IMR-90 (cell line): ENCODE results near the gene DUSP22. TPM values are rescaled to one million over a fixed set of nuclear protein-coding genes. Genes with fewer than 3 reads are reported as not detected.

Experiments used
- ATAC-seq: fragments of 200-7000 bp; cut with Tn5 transposase; 2 replicates; pipeline ENCODE4 v1.9.1; 2020; ENCODE audit warnings: low read depth, mild to moderate bottlenecking, moderate library complexity
- BruUV-seq: library from RNA; stranded (reverse); fragments of 400-500 nt; replicated peaks from 2 replicates; lab custom pipeline; 2021; lab: Mats Ljungman, UMichigan
- CTCF ChIA-PET: fragments of 300-600 bp; formaldehyde crosslinking; extraction: SDS; loops from one replicate; lab custom pipeline; 2021; ENCODE audit warnings: antibody characterized with exemption; lab: Yijun Ruan, JAX
- POLR2A ChIA-PET: fragments of 300-600 bp; sonication (Branson Sonifier 250); formaldehyde crosslinking; loops from one replicate; lab custom pipeline; 2022; ENCODE audit warnings: antibody characterized with exemption; ENCODE audit not compliant: unreplicated experiment; lab: Charles Lee
- DNase-seq: peaks from one replicate; pipeline ENCODE4 v3.0.0; 2013
- H2AFZ ChIP-seq: replicated peaks from 2 replicates; pipeline ENCODE3; 2013; ENCODE audit warnings: low read length, mild to moderate bottlenecking; ENCODE audit not compliant: poor library complexity
- H2AK5ac ChIP-seq: 2 replicates; pipeline ENCODE4 v1.6.1; 2013; ENCODE audit warnings: low read depth, low read length, inconsistent platforms
- H2AK9ac ChIP-seq: replicated peaks from 2 replicates; pipeline ENCODE3; 2013; ENCODE audit warnings: mild to moderate bottlenecking, low read depth, low read length, moderate library complexity; ENCODE audit not compliant: poor library complexity
- H2BK120ac ChIP-seq: 2 replicates; pipeline ENCODE4 v1.6.1; 2013; ENCODE audit warnings: low read depth, low read length, inconsistent platforms
- H2BK15ac ChIP-seq: 3 replicates; pipeline ENCODE4 v1.6.1; 2013; ENCODE audit warnings: low read depth, low read length, inconsistent platforms
- H2BK20ac ChIP-seq: 2 replicates; pipeline ENCODE4 v1.6.1; 2013; ENCODE audit warnings: low read depth, mild to moderate bottlenecking, inconsistent platforms, low read length, moderate library complexity
- H2BK5ac ChIP-seq: 2 replicates; pipeline ENCODE4 v1.6.1; 2013; ENCODE audit warnings: mild to moderate bottlenecking, low read depth, low read length, inconsistent platforms; ENCODE audit not compliant: poor library complexity, severe bottlenecking
- H3K14ac ChIP-seq: replicated peaks from 2 replicates; pipeline ENCODE4 v1.6.1; 2013; ENCODE audit warnings: low read depth, low read length, inconsistent platforms
- H3K18ac ChIP-seq: 2 replicates; pipeline ENCODE4 v1.6.1; 2013; ENCODE audit warnings: low read depth, low read length, control low read depth
- H3K23ac ChIP-seq: 2 replicates; pipeline ENCODE4 v1.6.1; 2013; ENCODE audit warnings: low read depth, low read length, inconsistent platforms
- H3K27ac ChIP-seq: 2 replicates; pipeline ENCODE4 v1.5.1; 2013; ENCODE audit warnings: mild to moderate bottlenecking, control low read depth, low read length; ENCODE audit not compliant: insufficient read depth
- H3K27me3 ChIP-seq: 2 replicates; pipeline ENCODE4 v1.6.1; 2013; ENCODE audit warnings: low read length; ENCODE audit not compliant: control insufficient read depth, insufficient read depth
- H3K36me3 ChIP-seq: 2 replicates; pipeline ENCODE4 v1.6.1; 2013; ENCODE audit warnings: low read length, mixed read lengths; ENCODE audit not compliant: control insufficient read depth, insufficient read depth
- H3K4ac ChIP-seq: 2 replicates; pipeline ENCODE4 v1.6.1; 2013; ENCODE audit warnings: low read depth, low read length, inconsistent platforms
- H3K4me1 ChIP-seq: 2 replicates; pipeline ENCODE4 v1.6.1; 2013; ENCODE audit warnings: low read length, mixed read lengths; ENCODE audit not compliant: control insufficient read depth, insufficient read depth
- H3K4me2 ChIP-seq: 2 replicates; pipeline ENCODE4 v1.6.1; 2013; ENCODE audit warnings: low read depth, mild to moderate bottlenecking, control low read depth, low read length, moderate library complexity
- H3K4me3 ChIP-seq: 2 replicates; pipeline ENCODE4 v1.5.1; 2013; ENCODE audit warnings: low read depth, mild to moderate bottlenecking, control low read depth, low read length, moderate library complexity; ENCODE audit not compliant: insufficient read depth
- H3K56ac ChIP-seq: 2 replicates; pipeline ENCODE4 v1.6.1; 2013; ENCODE audit warnings: low read length, inconsistent platforms; ENCODE audit not compliant: insufficient read depth; ENCODE audit errors: extremely low read depth
- H3K79me1 ChIP-seq, 2 experiments: 2 replicates each; pipeline ENCODE4 v1.6.1; 2013; ENCODE audit warnings: low read length in 2 of 2, inconsistent platforms in 1 of 2, low read depth in 1 of 2
- H3K9ac ChIP-seq: 2 replicates; pipeline ENCODE4 v1.6.1; 2013; ENCODE audit warnings: low read depth, low read length, control low read depth
- H3K9me1 ChIP-seq: 2 replicates; pipeline ENCODE4 v1.6.1; 2013; ENCODE audit warnings: low read length, inconsistent platforms; ENCODE audit not compliant: insufficient read depth
- H3K9me3 ChIP-seq: 2 replicates; pipeline ENCODE4 v1.6.1; 2013; ENCODE audit warnings: low read length; ENCODE audit not compliant: control insufficient read depth, insufficient read depth
- H4K20me1 ChIP-seq: 2 replicates; pipeline ENCODE4 v1.6.1; 2013; ENCODE audit warnings: low read length, inconsistent platforms; ENCODE audit not compliant: insufficient read depth
- H4K5ac ChIP-seq: 2 replicates; pipeline ENCODE4 v1.6.1; 2013; ENCODE audit warnings: mild to moderate bottlenecking, low read depth, low read length, control low read depth
- H4K8ac ChIP-seq, 2 experiments: 2 replicates each; pipeline ENCODE4 v1.6.1; 2013; ENCODE audit warnings: low read depth in 2 of 2, low read length in 2 of 2, control low read depth in 1 of 2, inconsistent platforms in 1 of 2
- H4K91ac ChIP-seq: 2 replicates; pipeline ENCODE4 v1.6.1; 2013; ENCODE audit warnings: low read depth, low read length, inconsistent platforms; ENCODE audit not compliant: insufficient read depth
- CEBPB ChIP-seq: IDR thresholded peaks from 2 replicates; pipeline ENCODE4 v1.6.1; 2012; ENCODE audit warnings: low read depth, low read length, improper control_type of control experiment
- FOS ChIP-seq: fragments of 150-350 bp; IDR thresholded peaks from 2 replicates; pipeline ENCODE4 v1.6.1; 2016; ENCODE audit warnings: low read depth, low read length
- MAZ ChIP-seq: IDR thresholded peaks from 2 replicates; pipeline ENCODE4 v1.6.1; 2012; ENCODE audit warnings: low read depth, mild to moderate bottlenecking, low read length, improper control_type of control experiment, moderate library complexity, borderline replicate concordance
- RFX5 ChIP-seq: IDR thresholded peaks from 2 replicates; pipeline ENCODE4 v1.8.0; 2012; ENCODE audit warnings: low read depth, mild to moderate bottlenecking, low read length, moderate library complexity
- WGBS, 2 experiments: methylation state at CpG; one replicate each; pipeline versions ENCODE4 v1.1.5 to v1.1.7; 2013; ENCODE audit warnings: missing lambda C conversion rate in 2 of 2; ENCODE audit not compliant: insufficient read length in 1 of 2; ENCODE audit errors: extremely low coverage in 2 of 2; 5-methylcytosine and 5-hydroxymethylcytosine counted together
- dilution Hi-C: fragments of 300-500 bp; cut with HindIII; formaldehyde crosslinking; loops from one replicate; pipeline ENCODE4 v1.14.3; 2018; ENCODE audit warnings: low sequenced_read_pairs; ENCODE audit not compliant: unreplicated experiment
- in situ Hi-C: fragments of 300-500 bp; cut with MboI; formaldehyde crosslinking; loops from 3 replicates; pipeline ENCODE4 v1.14.3; 2019; ENCODE audit warnings: low sequenced_read_pairs, inconsistent platforms, mixed read lengths
- intact Hi-C: fragments of 100-400 bp; cut with micrococcal nuclease; formaldehyde crosslinking; loops from 2 replicates; pipeline ENCODE4 v1.10.0; 2022
- polyA plus RNA-seq, 3 experiments: library from polyadenylated mRNA; depleted of rRNA; stranded (reverse); fragments of >200 nt; gene quantifications; 2 replicates each; pipeline ENCODE4 v1.2.3, GENCODE V29; 2012; ENCODE audit warnings: low replicate concordance in 1 of 3
- total RNA-seq: library from RNA; depleted of rRNA; stranded (reverse); fragments of >200 nt; gene quantifications from 2 replicates; pipeline ENCODE4 v1.2.3, GENCODE V29; 2012
- TF ChIP-seq, protein P1 (sequence below): fragments of 150-350 bp; IDR thresholded peaks from 2 replicates; pipeline ENCODE4 v1.6.1; 2017; ENCODE audit warnings: mild to moderate bottlenecking, antibody characterized with exemption, low read length, low read depth

Gene DUSP22
- total and polyA plus RNA-seq, 2 of the 4 experiments (the other 2 are of a cell fraction): 7.1 to 8.2 TPM

- Histone ChIP-seq H3K4me3 (no peak overlapping the region), H2BK120ac (no peak overlapping the region), H4K20me1 (no peaks in the 10 kb centered on the region), H3K79me1 (peaks cover 0 to 4% of the 10 kb centered on the region in 2 experiments; a peak in 1 of 4 replicates), H2BK5ac (no peak overlapping the region), H2AK9ac (no peak overlapping the region), H4K91ac (no peak overlapping the region), H3K9me1 (no peaks in the 10 kb centered on the region), H3K9me3 (peaks cover 2% of the 10 kb centered on the region; the same call in 1 of the 2 replicates), H3K9ac (no peak overlapping the region), H4K8ac (no peak overlapping the region), H3K27me3 (no peaks in the 10 kb centered on the region), H3K4me1 (no peaks in the 10 kb centered on the region; the same call in 1 of the 2 replicates), H2AK5ac (no peak overlapping the region), H3K36me3 (no peaks in the 10 kb centered on the region), H3K23ac (no peak overlapping the region), H3K4ac (no peak overlapping the region), H3K4me2 (no peak overlapping the region), H3K18ac (no peak overlapping the region), H3K56ac (no peak overlapping the region), H3K14ac (no peak overlapping the region), H2BK20ac (no peak overlapping the region), H3K27ac (no peak overlapping the region), H2BK15ac (no peak overlapping the region), H4K5ac (no peak overlapping the region), H2AFZ (no peak overlapping the region)
- CTCF ChIA-PET: no interaction called here
- dilution Hi-C loops (no loop called here), in situ Hi-C loops (no loop called here), intact Hi-C loops (no loop called here)
- POLR2A ChIA-PET: no interaction called here
- TF ChIP-seq MAZ: no peak
- TF ChIP-seq, protein P1, sequence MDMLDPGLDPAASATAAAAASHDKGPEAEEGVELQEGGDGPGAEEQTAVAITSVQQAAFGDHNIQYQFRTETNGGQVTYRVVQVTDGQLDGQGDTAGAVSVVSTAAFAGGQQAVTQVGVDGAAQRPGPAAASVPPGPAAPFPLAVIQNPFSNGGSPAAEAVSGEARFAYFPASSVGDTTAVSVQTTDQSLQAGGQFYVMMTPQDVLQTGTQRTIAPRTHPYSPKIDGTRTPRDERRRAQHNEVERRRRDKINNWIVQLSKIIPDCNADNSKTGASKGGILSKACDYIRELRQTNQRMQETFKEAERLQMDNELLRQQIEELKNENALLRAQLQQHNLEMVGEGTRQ: no peak
- no peak for TF ChIP-seq FOS
- no peak for TF ChIP-seq CEBPB
- no peak for TF ChIP-seq RFX5
- WGBS, 2 experiments: 55% methylated on average over 16 of the region's 18 CpGs; no CpG with 5 or more reads in 1 of the 2 experiments
- DNase-seq (no peak), ATAC-seq (no peak)
- no TSS peak for BruUV-seq
Measured at GRCh38 chr6:317448-318144, 25.3 kb downstream of the DUSP22 start.
